ENCODE data around the gene NLGN2.

The NLGN2 gene

GRCh38 chr17:7438656-7439460 lies 31.2 kb downstream of the NLGN2 start:
- no peak for DNase-seq

- peak; percentile 65 for DNase-seq
Measured at GRCh38 chr17:7439462-7440112, 31.9 kb downstream of the NLGN2 start, which contains the start of gene FGF11. TSS of gene FGF11 (plus strand) at chr17:7439512. CDS start at chr17:7439621, 109 bp downstream.

- peak; percentile 79 for DNase-seq
Measured at GRCh38 chr17:7440113-7440833, 32.6 kb downstream of the NLGN2 start.

- peak; percentile 64 for DNase-seq
Measured at GRCh38 chr17:7440834-7441195, 33.2 kb downstream of the NLGN2 start.

GRCh38 chr17:7441266-7441665 lies 33.6 kb downstream of the NLGN2 start:
- no peak for DNase-seq

- DNase-seq, result no peak
Measured at GRCh38 chr17:7442142-7442541, 34.5 kb downstream of the NLGN2 start.

- no peak for DNase-seq
Measured at GRCh38 chr17:7443499-7444485, 36.1 kb downstream of the NLGN2 start.

GRCh38 chr17:7444682-7445618 lies 37.3 kb downstream of the NLGN2 start, which contains the start of gene CHRNB1:
TSS of gene CHRNB1 (plus strand) at chr17:7445061. CDS start at chr17:7445128, 67 bp downstream.
- DNase-seq, result peak; percentile 61

GRCh38 chr17:7445619-7445968 lies 37.9 kb downstream of the NLGN2 start:
- DNase-seq, result peak; percentile 63

- no peak for DNase-seq
Measured at GRCh38 chr17:7448461-7448860, 40.8 kb downstream of the NLGN2 start.

GRCh38 chr17:7459961-7460545 lies 52.4 kb downstream of the NLGN2 start:
- DNase-seq, result no peak

GRCh38 chr17:7460850-7461660 lies 53.4 kb downstream of the NLGN2 start:
- DNase-seq, result no peak

GRCh38 chr17:7462474-7463371 lies 55.1 kb downstream of the NLGN2 start:
- no peak for DNase-seq

- DNase-seq, result no peak
Measured at GRCh38 chr17:7463372-7463846, 55.8 kb downstream of the NLGN2 start.

- no peak for DNase-seq
Measured at GRCh38 chr17:7464081-7464480, 56.4 kb downstream of the NLGN2 start.

GRCh38 chr17:7465597-7466275 lies 58.1 kb downstream of the NLGN2 start:
- DNase-seq, result no peak

GRCh38 chr17:7466318-7466638 lies 58.6 kb downstream of the NLGN2 start:
- DNase-seq, result no peak

GRCh38 chr17:7466639-7467341 lies 59.1 kb downstream of the NLGN2 start:
- no peak for DNase-seq

All from activated CD8-positive, alpha-beta memory T cell treated with anti-CD3 and anti-CD28 coated beads, Interleukin-2, amount 50 U/mL, for 48 hours (primary cell).